ENCODE measurements around the gene CACNA1B. TPM values are rescaled to one million over a fixed set of nuclear protein-coding genes. Genes with fewer than 3 reads are reported as not detected.
A peak's percentile ranks its signal among the peaks of the same experiment; 100 is the strongest.

The CACNA1B gene
- total RNA-seq, 4 donors from 2014 or later, result 0.08 TPM; not detected in 2

DNA sequence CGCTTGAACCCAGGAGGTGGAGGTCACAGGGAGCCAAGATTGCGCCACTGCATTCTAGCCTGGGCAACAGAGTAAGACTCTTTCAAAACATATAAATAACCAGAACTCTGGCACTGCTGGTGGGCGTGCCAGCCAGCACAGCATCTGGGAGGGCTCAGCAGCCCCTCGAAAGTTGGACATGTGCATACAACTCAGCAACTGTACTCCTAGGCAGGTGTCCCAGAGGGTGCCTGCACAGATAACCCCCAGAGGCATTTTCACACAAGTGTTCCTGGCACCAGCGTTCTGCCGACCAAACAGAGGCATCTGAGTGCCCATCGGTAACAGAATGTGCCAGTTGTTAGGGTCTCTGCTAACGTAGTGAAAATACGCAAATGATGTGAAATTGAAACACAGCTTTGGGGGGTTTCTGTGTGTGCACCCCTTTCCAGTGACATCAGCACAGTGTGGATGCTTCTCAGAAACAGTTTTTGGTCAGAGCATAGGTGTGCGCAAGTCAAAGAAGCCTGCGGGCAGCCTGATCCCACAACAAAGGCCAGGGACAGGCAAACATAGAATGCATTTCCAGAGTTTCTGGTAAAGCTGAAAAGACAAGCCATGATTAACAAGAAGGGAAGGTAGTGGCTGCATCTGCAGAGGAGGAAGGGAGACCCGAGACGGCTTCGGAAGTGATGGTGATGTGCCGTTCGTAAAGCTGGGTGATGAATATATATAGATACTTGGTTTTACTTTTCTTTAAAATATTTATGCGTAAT is 190.2 kb downstream of the CACNA1B start:
- peak in 1 of 2 donors; percentile 27 for DNase-seq (ENCODE audit: low spot score in 2 of 2)
- Histone ChIP-seq H3K36me3 (no peaks in the 10 kb centered on the region), H3K4me1 (no peaks in the 10 kb centered on the region), H3K27me3 (peaks cover 33% of the 10 kb centered on the region), H3K9me3 (no peaks in the 10 kb centered on the region), H3K27ac (no peak overlapping the region), H3K4me3 (no peak overlapping the region)
- 84% methylated on average over 17 of the region's 17 CpGs for WGBS
- TF ChIP-seq POLR2AphosphoS5 (IDR thresholded peaks at IDR 0.05) (no peak), POLR2A (IDR thresholded peaks at IDR 0.05) (no peak), CTCF (IDR thresholded peaks at IDR 0.05) (no peak), EP300 (IDR thresholded peaks at IDR 0.05) (no peak)

- no peak overlapping the region for H3K27ac ChIP-seq
- H3K9me3 ChIP-seq, result no peaks in the 10 kb centered on the region
- peaks cover 36% of the 10 kb centered on the region for H3K27me3 ChIP-seq
- H3K4me3 ChIP-seq, result no peak overlapping the region
- peak in 1 of 2 donors; percentile 32 for DNase-seq (ENCODE audit: low spot score in 2 of 2)
- 47% methylated on average over 3 of the region's 9 CpGs for WGBS
- TF ChIP-seq POLR2A (IDR thresholded peaks at IDR 0.05) (no peak), POLR2AphosphoS5 (IDR thresholded peaks at IDR 0.05) (no peak), CTCF (IDR thresholded peaks at IDR 0.05) (no peak), EP300 (IDR thresholded peaks at IDR 0.05) (no peak)
- no peaks in the 10 kb centered on the region for H3K4me1 ChIP-seq
- H3K36me3 ChIP-seq, result no peaks in the 10 kb centered on the region
Observed at GRCh38 chr9:138068601-138069035, 191.0 kb downstream of the CACNA1B start.

- H3K9me3 ChIP-seq, result no peaks in the 10 kb centered on the region
- no peak for TF ChIP-seq POLR2AphosphoS5 (IDR thresholded peaks at IDR 0.05)
- TF ChIP-seq CTCF (IDR thresholded peaks at IDR 0.05), result no peak
- 69% methylated on average over 13 of the region's 18 CpGs for WGBS
- peak in 1 of 2 donors; percentile 38 for DNase-seq (ENCODE audit: low spot score in 2 of 2)
- H3K27me3 ChIP-seq, result peaks cover 27% of the 10 kb centered on the region
- no peak overlapping the region for H3K27ac ChIP-seq
- no peaks in the 10 kb centered on the region for H3K4me1 ChIP-seq
- H3K4me3 ChIP-seq, result no peak overlapping the region
- H3K36me3 ChIP-seq, result no peaks in the 10 kb centered on the region
Observed at GRCh38 chr9:138069731-138070456, 192.3 kb downstream of the CACNA1B start.

DNA sequence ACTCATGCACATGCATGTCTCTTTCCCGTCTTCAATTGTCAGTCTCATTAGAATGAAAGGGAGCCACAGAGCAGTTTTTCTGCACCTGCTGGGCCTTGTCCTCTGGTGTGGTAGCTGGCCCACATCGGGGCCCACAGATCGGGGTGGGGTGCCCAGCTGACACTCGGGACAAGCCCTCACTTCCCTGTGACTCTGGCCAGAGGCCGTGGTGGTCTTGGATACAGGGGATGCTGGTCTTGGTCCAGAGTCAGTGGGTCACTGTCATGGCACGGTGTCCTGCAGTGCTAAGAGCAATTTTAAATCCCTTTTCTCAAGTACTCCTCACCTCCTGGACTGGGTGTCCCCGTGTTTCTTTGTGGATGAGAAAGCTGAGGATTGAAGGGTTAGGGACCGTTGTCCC is 193.2 kb downstream of the CACNA1B start:
- TF ChIP-seq EP300 (IDR thresholded peaks at IDR 0.05), result no peak
- TF ChIP-seq POLR2A (IDR thresholded peaks at IDR 0.05), result no peak
- TF ChIP-seq CTCF (IDR thresholded peaks at IDR 0.05), result no peak
- H3K27ac ChIP-seq, result no peak overlapping the region
- 68% methylated on average over 5 of the region's 8 CpGs for WGBS
- peaks cover 20% of the 10 kb centered on the region for H3K27me3 ChIP-seq
- peak in 1 of 2 donors; percentile 28 for DNase-seq (ENCODE audit: low spot score in 2 of 2)
- H3K36me3 ChIP-seq, result no peaks in the 10 kb centered on the region
- H3K9me3 ChIP-seq, result no peaks in the 10 kb centered on the region
- H3K4me1 ChIP-seq, result no peaks in the 10 kb centered on the region
- H3K4me3 ChIP-seq, result no peak overlapping the region

GRCh38 chr9:138071292-138071691 is 193.7 kb downstream of the CACNA1B start:
- 100% methylated on average over 5 of the region's 14 CpGs for WGBS
- TF ChIP-seq POLR2A (IDR thresholded peaks at IDR 0.05) (no peak), POLR2AphosphoS5 (IDR thresholded peaks at IDR 0.05) (no peak)

More at GRCh38 chr9:138071292-138071691, 193.7 kb downstream of the CACNA1B start:
- Histone ChIP-seq H3K27me3 (peaks cover 16% of the 10 kb centered on the region), H3K4me1 (no peaks in the 10 kb centered on the region), H3K9me3 (no peaks in the 10 kb centered on the region), H3K36me3 (no peaks in the 10 kb centered on the region), H3K4me3 (no peak overlapping the region), H3K27ac (no peak overlapping the region)
- DNase-seq (ENCODE audit: low spot score in 2 of 2), result peak in 1 of 2 donors; percentile 31

All from suprapubic skin (tissue), 4 donors.